ENCODE data around the gene VPS13A. TPM values are rescaled to one million over a fixed set of nuclear protein-coding genes. Genes with fewer than 3 reads are reported as not detected.

Gene VPS13A
- total and polyA plus RNA-seq, 4 donors: 3.7 to 58.3 (median 19.7) TPM

DNA sequence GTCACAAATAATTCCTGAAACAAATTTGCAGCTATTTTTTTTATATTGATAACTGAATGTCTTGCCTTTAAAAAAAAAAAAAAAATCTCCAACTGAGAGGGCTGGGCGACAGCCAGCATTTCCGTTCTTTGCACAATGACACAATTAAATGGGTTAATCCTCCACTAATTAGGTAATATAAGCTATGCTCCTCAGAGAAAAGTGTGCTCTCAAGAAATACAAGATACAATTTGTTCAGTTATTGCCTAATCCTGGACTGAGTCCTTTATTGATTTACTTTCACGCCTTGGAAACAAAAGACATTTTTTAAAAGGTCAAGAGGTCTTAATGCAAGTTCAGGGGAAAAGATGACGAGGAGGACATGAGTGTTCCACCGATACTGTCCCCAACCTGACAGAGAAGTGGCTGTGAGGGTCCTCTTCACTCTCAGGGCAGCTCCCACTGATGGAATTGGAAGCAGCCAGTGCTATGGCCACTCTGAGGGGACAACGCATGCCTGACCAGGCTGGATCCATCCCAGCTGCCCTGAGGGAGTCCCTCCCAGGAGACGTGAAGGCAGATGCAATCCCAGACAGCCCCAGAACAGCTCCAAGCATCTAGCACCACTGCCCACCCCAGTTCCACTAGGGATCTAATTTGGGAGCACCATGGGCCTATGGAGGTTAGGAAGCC is 250.1 kb downstream of the VPS13A start:
- TF ChIP-seq, protein P1, sequence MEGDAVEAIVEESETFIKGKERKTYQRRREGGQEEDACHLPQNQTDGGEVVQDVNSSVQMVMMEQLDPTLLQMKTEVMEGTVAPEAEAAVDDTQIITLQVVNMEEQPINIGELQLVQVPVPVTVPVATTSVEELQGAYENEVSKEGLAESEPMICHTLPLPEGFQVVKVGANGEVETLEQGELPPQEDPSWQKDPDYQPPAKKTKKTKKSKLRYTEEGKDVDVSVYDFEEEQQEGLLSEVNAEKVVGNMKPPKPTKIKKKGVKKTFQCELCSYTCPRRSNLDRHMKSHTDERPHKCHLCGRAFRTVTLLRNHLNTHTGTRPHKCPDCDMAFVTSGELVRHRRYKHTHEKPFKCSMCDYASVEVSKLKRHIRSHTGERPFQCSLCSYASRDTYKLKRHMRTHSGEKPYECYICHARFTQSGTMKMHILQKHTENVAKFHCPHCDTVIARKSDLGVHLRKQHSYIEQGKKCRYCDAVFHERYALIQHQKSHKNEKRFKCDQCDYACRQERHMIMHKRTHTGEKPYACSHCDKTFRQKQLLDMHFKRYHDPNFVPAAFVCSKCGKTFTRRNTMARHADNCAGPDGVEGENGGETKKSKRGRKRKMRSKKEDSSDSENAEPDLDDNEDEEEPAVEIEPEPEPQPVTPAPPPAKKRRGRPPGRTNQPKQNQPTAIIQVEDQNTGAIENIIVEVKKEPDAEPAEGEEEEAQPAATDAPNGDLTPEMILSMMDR (IDR thresholded peaks at IDR 0.05; ENCODE audit: control extremely low read depth, extremely low read depth): no peak
- WGBS, 2 donors: 43 to 44% methylated on average over 7 of the region's 7 CpGs
- H3K36me3 ChIP-seq (ENCODE audit: control insufficient read depth in 4 of 4, insufficient read depth in 4 of 4, low read length in 4 of 4): peaks cover 0 to 4% (median 2%) of the 10 kb centered on the region in 4 donors
- H3K4me1 ChIP-seq (ENCODE audit: control insufficient read depth in 5 of 5, insufficient read depth in 5 of 5, low read length in 5 of 5): peaks cover 0 to 5% (median 2%) of the 10 kb centered on the region in 5 donors
- no peaks in the 10 kb centered on the region for H3K27me3 ChIP-seq (ENCODE audit: control insufficient read depth in 3 of 3, insufficient read depth in 3 of 3, low read length in 2 of 3)
- peak overlapping the region in 1 of 2 donors; percentile 58 for H3K27ac ChIP-seq (ENCODE audit: low read depth in 1 of 2, low read length in 1 of 2)
- H3K4me3 ChIP-seq: no peak overlapping the region
- H3K9me3 ChIP-seq (ENCODE audit: control insufficient read depth in 4 of 4, insufficient read depth in 3 of 4, low read length in 3 of 4): no peaks in the 10 kb centered on the region
- DNase-seq (no peak), ATAC-seq (ENCODE audit: insufficient read depth, low FRiP score) (peak; percentile 63)
- no peak overlapping the region for H3K9ac ChIP-seq (ENCODE audit: insufficient read depth in 1 of 2, low read length in 2 of 2)

DNA sequence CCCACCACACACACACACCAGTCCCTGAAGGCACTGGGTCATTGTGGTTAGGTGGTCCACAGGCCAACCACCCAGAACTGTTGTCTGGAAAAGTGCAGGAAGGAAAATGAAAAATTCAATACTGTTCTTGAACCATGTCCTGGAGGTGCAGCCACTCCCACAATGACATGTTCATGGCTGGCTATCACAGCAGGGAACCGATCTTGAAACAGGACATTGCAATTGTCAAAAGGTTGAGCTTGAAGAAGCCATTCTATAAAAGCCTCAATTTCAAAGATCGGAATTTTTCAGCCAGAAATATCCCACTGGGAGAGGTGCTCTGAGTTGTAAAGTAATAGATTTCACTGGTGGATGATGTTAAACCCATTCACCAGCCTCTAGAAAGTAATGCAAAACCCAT is 252.6 kb downstream of the VPS13A start:
- H3K9me3 ChIP-seq (ENCODE audit: control insufficient read depth in 4 of 4, insufficient read depth in 3 of 4, low read length in 3 of 4): no peaks in the 10 kb centered on the region
- no peaks in the 10 kb centered on the region for H3K27me3 ChIP-seq (ENCODE audit: control insufficient read depth in 3 of 3, insufficient read depth in 3 of 3, low read length in 2 of 3)
- peaks cover 0 to 2% (median 0%) of the 10 kb centered on the region in 4 donors for H3K36me3 ChIP-seq (ENCODE audit: control insufficient read depth in 4 of 4, insufficient read depth in 4 of 4, low read length in 4 of 4)
- no peak overlapping the region for H3K9ac ChIP-seq (ENCODE audit: insufficient read depth in 1 of 2, low read length in 2 of 2)
- no peak overlapping the region for H3K4me3 ChIP-seq
- no peak for DNase-seq
- H3K27ac ChIP-seq (ENCODE audit: low read depth in 1 of 2, low read length in 1 of 2): no peak overlapping the region
- peaks cover 0 to 5% (median 2%) of the 10 kb centered on the region in 5 donors for H3K4me1 ChIP-seq (ENCODE audit: control insufficient read depth in 5 of 5, insufficient read depth in 5 of 5, low read length in 5 of 5)
- no peak for ATAC-seq (ENCODE audit: insufficient read depth, low FRiP score)
- 82 to 86% methylated on average over 2 of the region's 2 CpGs for WGBS, 2 donors
- TF ChIP-seq, protein P1 (IDR thresholded peaks at IDR 0.05; ENCODE audit: control extremely low read depth, extremely low read depth): no peak

DNA sequence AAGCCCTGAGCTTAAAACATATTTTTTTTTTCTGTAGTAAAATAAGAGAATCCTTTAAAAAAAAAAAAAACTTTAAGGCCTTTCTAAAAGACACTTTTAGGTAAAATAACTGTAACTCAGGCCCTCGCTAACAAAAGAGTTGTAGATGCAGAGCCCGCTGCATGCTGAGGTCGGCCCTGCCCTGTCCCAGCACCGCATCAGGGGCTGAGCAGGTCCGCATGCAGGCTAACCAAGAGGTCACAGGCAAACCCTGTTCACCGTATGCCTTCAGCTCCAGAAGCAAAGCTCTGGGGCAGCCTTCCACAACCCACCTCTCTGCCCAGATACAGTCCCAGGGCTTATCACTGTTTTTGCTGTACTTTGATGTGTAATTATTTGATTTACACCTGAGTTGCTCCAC is 254.7 kb downstream of the VPS13A start:
- H3K9ac ChIP-seq (ENCODE audit: insufficient read depth in 1 of 2, low read length in 2 of 2): no peak overlapping the region
- H3K4me3 ChIP-seq: no peak overlapping the region
- no peak overlapping the region for H3K27ac ChIP-seq (ENCODE audit: low read depth in 1 of 2, low read length in 1 of 2)
- no peaks in the 10 kb centered on the region for H3K9me3 ChIP-seq (ENCODE audit: control insufficient read depth in 4 of 4, insufficient read depth in 3 of 4, low read length in 3 of 4)
- no peak for ATAC-seq (ENCODE audit: insufficient read depth, low FRiP score)
- H3K4me1 ChIP-seq (ENCODE audit: control insufficient read depth in 5 of 5, insufficient read depth in 5 of 5, low read length in 5 of 5): peaks cover 0 to 3% (median 0%) of the 10 kb centered on the region in 5 donors
- 95 to 96% methylated on average over 6 of the region's 6 CpGs for WGBS, 2 donors
- H3K36me3 ChIP-seq (ENCODE audit: control insufficient read depth in 4 of 4, insufficient read depth in 4 of 4, low read length in 4 of 4): no peaks in the 10 kb centered on the region
- no peak for DNase-seq
- TF ChIP-seq, protein P1 (IDR thresholded peaks at IDR 0.05; ENCODE audit: control extremely low read depth, extremely low read depth): no peak
- H3K27me3 ChIP-seq (ENCODE audit: control insufficient read depth in 3 of 3, insufficient read depth in 3 of 3, low read length in 2 of 3): no peaks in the 10 kb centered on the region

Measured in lung (tissue), 12 donors.